CD4-positive, alpha-beta T cell (primary cell): ENCODE measurements around the gene AGXT2. TPM values are rescaled to one million over a fixed set of nuclear protein-coding genes. Genes with fewer than 3 reads are reported as not detected.

ENCODE experiments used
- ATAC-seq: fragments of 200-7000 bp; cut with Tn5 transposase; one replicate; pipeline ENCODE4 v1.10.0; 2022; ENCODE audit warnings: mild to moderate bottlenecking; ENCODE audit not compliant: poor library complexity
- CTCF ChIA-PET: fragments of 350-600 bp; sonication (Branson Sonifier 250); formaldehyde crosslinking; loops from one replicate; lab custom pipeline; 2021; ENCODE audit warnings: antibody characterized with exemption, inconsistent platforms; lab: Charles Lee
- POLR2A ChIA-PET: fragments of 350-600 bp; sonication (Branson Sonifier 250); formaldehyde crosslinking; loops from one replicate; lab custom pipeline; 2021; ENCODE audit warnings: antibody characterized with exemption, inconsistent platforms; lab: Charles Lee
- DNase-seq, 14 experiments: peaks; one replicate each; pipeline ENCODE4 v3.0.0-alpha.2; 2013 to 2020; ENCODE audit warnings: mixed read lengths in 2 of 14
- H3K27ac ChIP-seq, 2 donors: one replicate each; pipeline versions ENCODE4 v1.5.1 to v1.7.0; 2013; ENCODE audit warnings: low read length in 2 of 2, low read depth in 1 of 2, mild to moderate bottlenecking in 1 of 2
- H3K27me3 ChIP-seq, 2 experiments: 1 replicate in 1 of 2; 2 replicates in 1 of 2; pipeline versions ENCODE4 v1.6.1 to v1.7.0; 2013; ENCODE audit warnings: low read length in 2 of 2, control low read depth in 1 of 2, mild to moderate bottlenecking in 1 of 2, moderate library complexity in 1 of 2; ENCODE audit not compliant: insufficient read depth in 2 of 2, control insufficient read depth in 1 of 2
- H3K36me3 ChIP-seq: one replicate; pipeline ENCODE4 v1.6.1; 2013; ENCODE audit warnings: low read length, control low read depth; ENCODE audit not compliant: insufficient read depth
- H3K4me1 ChIP-seq: one replicate; pipeline ENCODE4 v1.6.1; 2013; ENCODE audit warnings: low read length, control low read depth; ENCODE audit not compliant: insufficient read depth
- H3K4me3 ChIP-seq: one replicate; pipeline ENCODE4 v1.5.1; 2013; ENCODE audit warnings: mild to moderate bottlenecking, low read length, moderate library complexity
- H3K9me3 ChIP-seq, 2 experiments: 1 replicate in 1 of 2; 2 replicates in 1 of 2; pipeline versions ENCODE4 v1.6.1 to v1.7.0; 2013; ENCODE audit warnings: low read length in 2 of 2, mild to moderate bottlenecking in 2 of 2, control low read depth in 1 of 2, moderate library complexity in 1 of 2; ENCODE audit not compliant: control insufficient read depth in 1 of 2, insufficient read depth in 1 of 2
- H3K27ac Mint-ChIP-seq: one replicate; pipeline ENCODE4 v1.8.0; 2020; ENCODE audit warnings: mixed read lengths
- H3K27me3 Mint-ChIP-seq: one replicate; pipeline ENCODE4 v1.8.0; 2021; ENCODE audit warnings: mixed read lengths
- H3K36me3 Mint-ChIP-seq: one replicate; pipeline ENCODE4 v1.8.0; 2021; ENCODE audit warnings: low read depth, mixed read lengths
- H3K4me1 Mint-ChIP-seq: one replicate; pipeline ENCODE4 v1.8.0; 2021; ENCODE audit warnings: low read depth, mixed read lengths
- H3K4me3 Mint-ChIP-seq: one replicate; pipeline ENCODE4 v1.8.0; 2020; ENCODE audit warnings: mild to moderate bottlenecking, mixed read lengths
- H3K9me3 Mint-ChIP-seq: one replicate; pipeline ENCODE4 v1.8.0; 2020; ENCODE audit warnings: mixed read lengths
- CTCF ChIP-seq: fragments of 200-600 bp; IDR thresholded peaks from one replicate; pipeline ENCODE4 v1.8.0; 2022; ENCODE audit warnings: antibody characterized with exemption, mild to moderate bottlenecking
- intact Hi-C, 2 experiments: fragments of 100-400 bp; cut with DNase I in 1 of 2; cut with micrococcal nuclease in 1 of 2; formaldehyde crosslinking; loops; one replicate each; pipeline versions ENCODE4 v1.15.1 to v1.9.0; 2023 to 2025; cut with DNase I, micrococcal nuclease
- polyA plus RNA-seq, 2 donors: library from polyadenylated mRNA; unstranded; fragments of 120-200 nt; gene quantifications; one replicate each; pipeline ENCODE4 v1.2.1, GENCODE V29; 2013
- total RNA-seq, 174 experiments: library from RNA in 2 of 174; stranded (reverse) in 2 of 174; gene quantifications; one replicate each; pipeline ENCODE4 v1.2.3 and lab custom pipeline; 2021 to 2026

The AGXT2 gene
- total RNA-seq (not detected), total RNA-seq (lab: John Stamatoyannopoulos, UW) (0 to 0.10 (median 0) reads per million in 172 experiments)
- not detected for polyA plus RNA-seq (2013, experiment 1 of 2)
- polyA plus RNA-seq (2013, experiment 2 of 2): 0.03 TPM

GRCh38 chr5:35047785-35048404 is at the start of gene AGXT2:
Gene AGXT2 (minus strand): TSS chr5:35047949. CDS start chr5:35047892, 57 bp downstream.
- H3K4me3 Mint-ChIP-seq: no peak within 1 kb of the TSS
- no peak for DNase-seq
- Histone ChIP-seq H3K27me3 (no peaks in the 10 kb centered on the region), H3K4me1 (no peaks in the 10 kb centered on the region), H3K9me3 (no peaks in the 10 kb centered on the region), H3K36me3 (no peaks in the 10 kb centered on the region), H3K27ac (no peak within 1 kb of the TSS), H3K4me3 (no peak within 1 kb of the TSS)
- ChIA-PET CTCF (no interaction called here), POLR2A (no interaction called here)
- no peak for ATAC-seq
- H3K27me3 Mint-ChIP-seq: peaks cover 44% of the 10 kb centered on the region
- no peaks in the 10 kb centered on the region for H3K9me3 Mint-ChIP-seq
- H3K36me3 Mint-ChIP-seq: no peaks in the 10 kb centered on the region
- intact Hi-C loops: no loop called here
- no peaks in the 10 kb centered on the region for H3K4me1 Mint-ChIP-seq
- TF ChIP-seq CTCF: no peak
- H3K27ac Mint-ChIP-seq: no peak within 1 kb of the TSS

GRCh38 chr5:35096932-35097331 is 49.2 kb upstream of the AGXT2 start:
- Mint-ChIP-seq H3K4me3 (no peak overlapping the region), H3K9me3 (no peaks in the 10 kb centered on the region), H3K27me3 (peaks cover 12% of the 10 kb centered on the region), H3K36me3 (no peaks in the 10 kb centered on the region), H3K27ac (no peak overlapping the region), H3K4me1 (no peaks in the 10 kb centered on the region)
- Histone ChIP-seq H3K27me3 (peaks cover 0 to 8% of the 10 kb centered on the region in 2 experiments), H3K36me3 (no peaks in the 10 kb centered on the region), H3K9me3 (no peaks in the 10 kb centered on the region), H3K4me3 (no peak overlapping the region), H3K27ac (no peak overlapping the region), H3K4me1 (no peaks in the 10 kb centered on the region)
- ATAC-seq (no peak), DNase-seq (no peak)
- ChIA-PET CTCF (interaction anchor here (0.9 kb wide), 1 partner anchor 521 kb away, joined by 3 read pairs; the partner anchor contains the start of gene SPEF2), POLR2A (no interaction called here)
- no peak for TF ChIP-seq CTCF
- intact Hi-C loops: loop anchor here in 1 of 2 experiments (10.0 kb wide), 1 partner anchor 678 kb away; no protein-coding TSS in a partner anchor

GRCh38 chr5:35096216-35096615 is 48.5 kb upstream of the AGXT2 start:
- no peaks in the 10 kb centered on the region for H3K9me3 ChIP-seq
- H3K27me3 ChIP-seq: peaks cover 0 to 8% of the 10 kb centered on the region in 2 experiments
- no peak for TF ChIP-seq CTCF
- Mint-ChIP-seq H3K9me3 (no peaks in the 10 kb centered on the region), H3K4me1 (no peaks in the 10 kb centered on the region), H3K27me3 (peaks cover 10% of the 10 kb centered on the region), H3K36me3 (no peaks in the 10 kb centered on the region), H3K4me3 (no peak overlapping the region), H3K27ac (no peak overlapping the region)
- H3K4me3 ChIP-seq: no peak overlapping the region
- ATAC-seq (no peak), DNase-seq (no peak)
- H3K36me3 ChIP-seq: no peaks in the 10 kb centered on the region
- H3K27ac ChIP-seq: no peak overlapping the region
- intact Hi-C loops: loop anchor here in 1 of 2 experiments (10.0 kb wide), 1 partner anchor 679 kb away; no protein-coding TSS in a partner anchor
- H3K4me1 ChIP-seq: no peaks in the 10 kb centered on the region
- POLR2A ChIA-PET: no interaction called here
- CTCF ChIA-PET: interaction anchor here (0.9 kb wide), 1 partner anchor 521 kb away, joined by 3 read pairs; the partner anchor contains the start of gene SPEF2
